AG04450 (cell line): ENCODE data around the gene ARID1A. TPM values are rescaled to one million over a fixed set of nuclear protein-coding genes. Genes with fewer than 3 reads are reported as not detected.

Experiments
- CTCF ChIA-PET: fragments of 300-600, 350-600 bp; formaldehyde crosslinking; extraction: SDS; loops from one replicate; lab custom pipeline; 2022; ENCODE audit warnings: antibody characterized with exemption, inconsistent platforms; lab: Charles Lee
- POLR2A ChIA-PET: fragments of 350-600 bp; formaldehyde crosslinking; extraction: SDS; loops from one replicate; lab custom pipeline; 2021; ENCODE audit warnings: antibody characterized with exemption, inconsistent platforms; lab: Yijun Ruan, JAX
- DNase-seq: peaks from one replicate; pipeline ENCODE4 v3.0.0-alpha.2; 2011; ENCODE audit warnings: low read depth, low spot score
- H3K27ac ChIP-seq: one replicate; pipeline ENCODE4 v1.5.1; 2012; ENCODE audit warnings: low read depth, low read length, control low read depth
- H3K27me3 ChIP-seq: one replicate; pipeline ENCODE4 v1.6.0; 2012; ENCODE audit warnings: low read length; ENCODE audit not compliant: control insufficient read depth, insufficient read depth
- H3K4me3 ChIP-seq: 2 replicates; pipeline ENCODE4 v1.5.1; 2011; ENCODE audit warnings: mild to moderate bottlenecking, low read depth, low read length, control low read depth
- H3K9me3 ChIP-seq: 2 replicates; pipeline ENCODE4 v1.5.1; 2012; ENCODE audit warnings: low read length; ENCODE audit not compliant: control insufficient read depth, insufficient read depth
- polyA plus RNA-seq: library from polyadenylated mRNA; depleted of rRNA; stranded (reverse); fragments of >200 nt; gene quantifications from 2 replicates; pipeline ENCODE4 v1.2.3, GENCODE V29; 2011
- TF ChIP-seq, protein P1 (sequence below): IDR thresholded peaks from 2 replicates; pipeline ENCODE4 v1.5.1; 2011; ENCODE audit warnings: low read depth, low read length, control low read depth, inconsistent platforms

The ARID1A gene
- polyA plus RNA-seq, 1 experiment = 16.4 TPM

- POLR2A ChIA-PET = interaction anchor here (0.6 to 3.1 kb wide), 14 partner anchors 9 to 260 kb away, joined by 3 to 17 read pairs (median 4); partner anchors contain the start of genes DHDDS and PIGV
- Histone ChIP-seq H3K27me3 (no peaks in the 10 kb centered on the region), H3K4me3 (peak overlapping the region; percentile 71), H3K27ac (peak overlapping the region; percentile 94), H3K9me3 (no peaks in the 10 kb centered on the region; the same call in 1 of the 2 replicates)
- TF ChIP-seq, protein P1, sequence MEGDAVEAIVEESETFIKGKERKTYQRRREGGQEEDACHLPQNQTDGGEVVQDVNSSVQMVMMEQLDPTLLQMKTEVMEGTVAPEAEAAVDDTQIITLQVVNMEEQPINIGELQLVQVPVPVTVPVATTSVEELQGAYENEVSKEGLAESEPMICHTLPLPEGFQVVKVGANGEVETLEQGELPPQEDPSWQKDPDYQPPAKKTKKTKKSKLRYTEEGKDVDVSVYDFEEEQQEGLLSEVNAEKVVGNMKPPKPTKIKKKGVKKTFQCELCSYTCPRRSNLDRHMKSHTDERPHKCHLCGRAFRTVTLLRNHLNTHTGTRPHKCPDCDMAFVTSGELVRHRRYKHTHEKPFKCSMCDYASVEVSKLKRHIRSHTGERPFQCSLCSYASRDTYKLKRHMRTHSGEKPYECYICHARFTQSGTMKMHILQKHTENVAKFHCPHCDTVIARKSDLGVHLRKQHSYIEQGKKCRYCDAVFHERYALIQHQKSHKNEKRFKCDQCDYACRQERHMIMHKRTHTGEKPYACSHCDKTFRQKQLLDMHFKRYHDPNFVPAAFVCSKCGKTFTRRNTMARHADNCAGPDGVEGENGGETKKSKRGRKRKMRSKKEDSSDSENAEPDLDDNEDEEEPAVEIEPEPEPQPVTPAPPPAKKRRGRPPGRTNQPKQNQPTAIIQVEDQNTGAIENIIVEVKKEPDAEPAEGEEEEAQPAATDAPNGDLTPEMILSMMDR = peak; percentile 14; the same call in 1 of the 2 replicates
- CTCF ChIA-PET = interaction anchor here (1.2 to 4.4 kb wide), 4 partner anchors 15 to 97 kb away, joined by 4 to 48 read pairs (median 6); partner anchors contain the start of gene PIGV
- peak; percentile 80 for DNase-seq
These were observed 3.5 kb upstream of the ARID1A start for GRCh38 chr1:26692211-26692792.

- H3K9me3 ChIP-seq = no peaks in the 10 kb centered on the region; the same call in 1 of the 2 replicates
- H3K27me3 ChIP-seq = no peaks in the 10 kb centered on the region
- TF ChIP-seq, protein P1 = no peak
- peak overlapping the region; percentile 94 for H3K27ac ChIP-seq
- ChIA-PET CTCF (interaction anchor here (0.7 to 4.4 kb wide), 4 partner anchors 91 to 107 kb away, joined by 3 to 48 read pairs (median 6); partner anchors contain the start of gene PIGV), POLR2A (interaction anchor here (0.5 to 3.1 kb wide), 16 partner anchors 8 to 172 kb away, joined by 3 to 17 read pairs (median 4); partner anchors contain the start of gene PIGV)
- DNase-seq = peak; percentile 96
- peak overlapping the region; percentile 71 for H3K4me3 ChIP-seq
These were observed 2.9 kb upstream of the ARID1A start for GRCh38 chr1:26692793-26693490.

GRCh38 chr1:26693599-26694572 lies 1.9 kb upstream of the ARID1A start:
- H3K27ac ChIP-seq = peak overlapping the region; percentile 94
- no peaks in the 10 kb centered on the region for H3K27me3 ChIP-seq
- TF ChIP-seq, protein P1 = no peak
- no peak for DNase-seq
- H3K4me3 ChIP-seq = peak overlapping the region; percentile 71
- CTCF ChIA-PET = interaction anchor here (0.5 to 4.4 kb wide), 5 partner anchors 10 to 154 kb away, joined by 3 to 48 read pairs (median 3); partner anchors contain the start of gene PIGV
- POLR2A ChIA-PET = interaction anchor here (0.5 to 3.1 kb wide), 13 partner anchors 10 to 106 kb away, joined by 3 to 17 read pairs (median 4); partner anchors contain the start of gene PIGV
- H3K9me3 ChIP-seq = no peaks in the 10 kb centered on the region; the same call in 1 of the 2 replicates

- Histone ChIP-seq H3K27ac (peak overlapping the region; percentile 73), H3K9me3 (no peaks in the 10 kb centered on the region; the same call in 1 of the 2 replicates), H3K27me3 (no peaks in the 10 kb centered on the region), H3K4me3 (peak overlapping the region; percentile 79)
- ChIA-PET POLR2A (interaction anchor here (3.1 kb wide), 1 partner anchor 94 kb away, joined by 17 read pairs; the partner anchor contains the start of gene PIGV), CTCF (interaction anchor here (0.5 to 4.4 kb wide), 2 partner anchors 9 to 94 kb away, joined by 3 to 48 read pairs; partner anchors contain the start of gene PIGV)
- TF ChIP-seq, protein P1 = no peak
- DNase-seq = no peak
These were observed 1.0 kb upstream of the ARID1A start for GRCh38 chr1:26694638-26695355.
